ENCODE data around the gene COL25A1.

The COL25A1 gene

DNA sequence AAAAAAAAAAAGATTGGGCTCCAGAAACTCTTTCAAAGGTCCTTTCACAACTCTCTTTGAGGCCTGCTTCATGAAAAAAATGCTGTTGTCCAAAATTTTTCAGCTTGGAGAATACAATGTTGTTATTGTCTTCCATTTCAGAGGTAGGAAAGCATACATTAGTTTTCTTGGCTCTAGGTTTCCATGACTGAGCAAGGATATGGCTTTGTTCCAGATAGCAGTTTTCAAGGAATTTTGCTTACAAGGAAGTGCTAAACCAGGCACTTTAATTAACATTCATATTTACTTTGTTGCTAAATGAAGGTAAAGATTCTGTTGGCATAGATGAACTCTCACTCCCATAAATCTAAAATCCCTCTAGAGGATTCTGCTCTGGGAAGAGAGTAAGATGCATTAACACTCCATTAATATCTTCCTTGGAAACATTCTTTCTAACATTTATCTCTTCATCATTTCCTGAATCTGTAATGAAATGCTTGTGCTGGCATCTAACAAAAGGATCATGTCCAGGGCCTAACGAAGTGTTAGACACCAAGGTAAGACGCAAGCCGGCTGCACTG, 118.4 kb downstream of the COL25A1 start:
- ChIA-PET POLR2A (no interaction called here), CTCF (interaction anchor here (0.6 kb wide), 1 partner anchor 222 kb away, joined by 3 read pairs; no protein-coding TSS in a partner anchor)
- DNase-seq (ENCODE audit: extremely low spot score): no peak
- no peak for TF ChIP-seq HDGF (IDR thresholded peaks at IDR 0.05; ENCODE audit: borderline replicate concordance)
- no peak for TF ChIP-seq L3MBTL2 (conservative IDR thresholded peaks at IDR 0.05)
- no peak for TF ChIP-seq FOXM1 (IDR thresholded peaks at IDR 0.05; ENCODE audit: borderline replicate concordance)
- TF ChIP-seq ELF4 (IDR thresholded peaks at IDR 0.05): no peak
- no peak for TF ChIP-seq ZNF384 (IDR thresholded peaks at IDR 0.05)
- TF ChIP-seq FOXA1 (IDR thresholded peaks at IDR 0.05): no peak
- TF ChIP-seq SP1 (IDR thresholded peaks at IDR 0.05): no peak
- no peak for TF ChIP-seq TARDBP (IDR thresholded peaks at IDR 0.05)
- no peak for TF ChIP-seq FOXK2 (IDR thresholded peaks at IDR 0.05)
- no peak for TF ChIP-seq NFRKB (IDR thresholded peaks at IDR 0.05)
- no peak for TF ChIP-seq SUZ12 (IDR thresholded peaks at IDR 0.05)
- TF ChIP-seq, protein P1, sequence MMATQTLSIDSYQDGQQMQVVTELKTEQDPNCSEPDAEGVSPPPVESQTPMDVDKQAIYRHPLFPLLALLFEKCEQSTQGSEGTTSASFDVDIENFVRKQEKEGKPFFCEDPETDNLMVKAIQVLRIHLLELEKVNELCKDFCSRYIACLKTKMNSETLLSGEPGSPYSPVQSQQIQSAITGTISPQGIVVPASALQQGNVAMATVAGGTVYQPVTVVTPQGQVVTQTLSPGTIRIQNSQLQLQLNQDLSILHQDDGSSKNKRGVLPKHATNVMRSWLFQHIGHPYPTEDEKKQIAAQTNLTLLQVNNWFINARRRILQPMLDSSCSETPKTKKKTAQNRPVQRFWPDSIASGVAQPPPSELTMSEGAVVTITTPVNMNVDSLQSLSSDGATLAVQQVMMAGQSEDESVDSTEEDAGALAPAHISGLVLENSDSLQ (IDR thresholded peaks at IDR 0.05): no peak
- TF ChIP-seq LEF1 (IDR thresholded peaks at IDR 0.05; ENCODE audit: borderline replicate concordance): no peak
- no peak for TF ChIP-seq ARNT (IDR thresholded peaks at IDR 0.05)

GRCh38 chr4:109182696-109183095, 119.8 kb downstream of the COL25A1 start:
- POLR2A ChIA-PET: no interaction called here
- CTCF ChIA-PET: no interaction called here
- no peak for DNase-seq (ENCODE audit: extremely low spot score)
- TF ChIP-seq L3MBTL2 (conservative IDR thresholded peaks at IDR 0.05): no peak
- no peak for TF ChIP-seq ZNF384 (IDR thresholded peaks at IDR 0.05)
- TF ChIP-seq FOXM1 (IDR thresholded peaks at IDR 0.05; ENCODE audit: borderline replicate concordance): no peak
- no peak for TF ChIP-seq HDGF (IDR thresholded peaks at IDR 0.05; ENCODE audit: borderline replicate concordance)
- TF ChIP-seq SUZ12 (IDR thresholded peaks at IDR 0.05): no peak
- no peak for TF ChIP-seq FOXK2 (IDR thresholded peaks at IDR 0.05)
- TF ChIP-seq ARNT (IDR thresholded peaks at IDR 0.05): no peak
- TF ChIP-seq, protein P1 (IDR thresholded peaks at IDR 0.05): no peak
- no peak for TF ChIP-seq SP1 (IDR thresholded peaks at IDR 0.05)
- no peak for TF ChIP-seq ELF4 (IDR thresholded peaks at IDR 0.05)
- TF ChIP-seq CTBP1 (IDR thresholded peaks at IDR 0.05; ENCODE audit: borderline replicate concordance): no peak
- no peak for TF ChIP-seq LEF1 (IDR thresholded peaks at IDR 0.05; ENCODE audit: borderline replicate concordance)
- no peak for TF ChIP-seq FOXA1 (IDR thresholded peaks at IDR 0.05)
- TF ChIP-seq NFRKB (IDR thresholded peaks at IDR 0.05): no peak
- no peak for TF ChIP-seq TARDBP (IDR thresholded peaks at IDR 0.05)
- TF ChIP-seq BHLHE40 (IDR thresholded peaks at IDR 0.05; ENCODE audit: borderline replicate concordance): no peak

- DNase-seq (ENCODE audit: extremely low spot score): no peak
- ChIA-PET POLR2A (no interaction called here), CTCF (no interaction called here)
- TF ChIP-seq NFRKB (IDR thresholded peaks at IDR 0.05) (no peak), FOXA1 (IDR thresholded peaks at IDR 0.05) (no peak), SP1 (IDR thresholded peaks at IDR 0.05) (no peak), HDGF (IDR thresholded peaks at IDR 0.05; ENCODE audit: borderline replicate concordance) (no peak), ZNF384 (IDR thresholded peaks at IDR 0.05) (no peak), LEF1 (IDR thresholded peaks at IDR 0.05; ENCODE audit: borderline replicate concordance) (no peak), ARNT (IDR thresholded peaks at IDR 0.05) (no peak), SUZ12 (IDR thresholded peaks at IDR 0.05) (no peak), TARDBP (IDR thresholded peaks at IDR 0.05) (no peak), L3MBTL2 (conservative IDR thresholded peaks at IDR 0.05) (no peak), BHLHE40 (IDR thresholded peaks at IDR 0.05; ENCODE audit: borderline replicate concordance) (no peak), FOXK2 (IDR thresholded peaks at IDR 0.05) (no peak), FOXM1 (IDR thresholded peaks at IDR 0.05; ENCODE audit: borderline replicate concordance) (no peak), CTBP1 (IDR thresholded peaks at IDR 0.05; ENCODE audit: borderline replicate concordance) (no peak), ELF4 (IDR thresholded peaks at IDR 0.05) (no peak)
- TF ChIP-seq, protein P1 (IDR thresholded peaks at IDR 0.05): no peak
Measured at GRCh38 chr4:109179061-109179460, 123.4 kb downstream of the COL25A1 start.

- TF ChIP-seq CTBP1 (IDR thresholded peaks at IDR 0.05; ENCODE audit: borderline replicate concordance) (no peak), HDGF (IDR thresholded peaks at IDR 0.05; ENCODE audit: borderline replicate concordance) (no peak), ZNF384 (IDR thresholded peaks at IDR 0.05) (no peak), LEF1 (IDR thresholded peaks at IDR 0.05; ENCODE audit: borderline replicate concordance) (no peak), NFRKB (IDR thresholded peaks at IDR 0.05) (no peak), ARNT (IDR thresholded peaks at IDR 0.05) (no peak), FOXA1 (IDR thresholded peaks at IDR 0.05) (no peak)
- DNase-seq (ENCODE audit: extremely low spot score): no peak
- ChIA-PET POLR2A (no interaction called here), CTCF (no interaction called here)
Measured at GRCh38 chr4:109177096-109177810, 125.2 kb downstream of the COL25A1 start.

DNA sequence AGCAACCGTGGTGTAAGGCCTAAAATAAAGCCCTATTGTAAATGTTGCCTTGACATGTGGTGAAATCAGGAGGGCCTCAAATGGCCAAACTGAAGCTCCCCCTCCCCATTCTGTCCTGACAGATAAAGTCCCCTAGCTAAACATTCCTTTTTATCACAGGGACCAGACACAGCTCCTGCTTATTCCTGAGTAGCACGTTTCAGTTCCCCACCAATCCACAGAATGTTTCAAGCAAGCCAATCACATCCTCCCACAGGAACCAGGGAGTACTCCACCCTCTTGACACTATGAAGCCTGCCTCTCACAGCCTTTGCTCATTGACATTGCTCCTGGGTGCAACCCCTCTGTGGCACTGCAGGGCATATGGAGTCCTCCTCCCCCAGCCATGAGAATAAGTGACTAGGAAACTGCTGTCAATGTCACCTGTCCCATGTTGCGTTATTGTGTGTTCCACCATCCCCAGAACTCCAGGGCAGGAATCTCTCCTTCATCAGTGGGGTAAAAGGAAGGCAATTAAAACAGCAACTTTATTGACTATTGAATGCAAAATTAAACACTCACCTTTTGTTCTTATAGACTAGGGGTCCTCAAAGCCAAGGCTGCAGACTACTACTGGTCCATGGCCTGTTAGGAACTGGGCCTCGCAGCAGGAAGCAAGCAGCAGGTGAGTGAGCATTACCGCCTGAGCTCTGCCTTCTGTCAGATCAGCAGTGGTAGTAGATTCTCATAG, 128.1 kb downstream of the COL25A1 start:
- CTCF ChIA-PET: no interaction called here
- DNase-seq (ENCODE audit: extremely low spot score): no peak
- TF ChIP-seq ARNT (IDR thresholded peaks at IDR 0.05): no peak
- no peak for TF ChIP-seq LEF1 (IDR thresholded peaks at IDR 0.05; ENCODE audit: borderline replicate concordance)
- TF ChIP-seq L3MBTL2 (conservative IDR thresholded peaks at IDR 0.05): no peak
- TF ChIP-seq NFRKB (IDR thresholded peaks at IDR 0.05): no peak
- no peak for TF ChIP-seq FOXM1 (IDR thresholded peaks at IDR 0.05; ENCODE audit: borderline replicate concordance)
- no peak for TF ChIP-seq HDGF (IDR thresholded peaks at IDR 0.05; ENCODE audit: borderline replicate concordance)
- no peak for TF ChIP-seq SP1 (IDR thresholded peaks at IDR 0.05)
- no peak for TF ChIP-seq BHLHE40 (IDR thresholded peaks at IDR 0.05; ENCODE audit: borderline replicate concordance)
- no peak for TF ChIP-seq ELF4 (IDR thresholded peaks at IDR 0.05)
- TF ChIP-seq CTBP1 (IDR thresholded peaks at IDR 0.05; ENCODE audit: borderline replicate concordance): no peak
- TF ChIP-seq FOXK2 (IDR thresholded peaks at IDR 0.05): no peak
- POLR2A ChIA-PET: no interaction called here
